Motor neuron (in vitro differentiated cells): Measurements from ENCODE around the gene CR1L. TPM values are rescaled to one million over a fixed set of nuclear protein-coding genes. Genes with fewer than 3 reads are reported as not detected.
"Not testable (repeated sequence)": the region's sequence is repeated elsewhere in the genome, so short reads cannot be mapped to it uniquely, and the experiment has no call there.

Source experiments
- ATAC-seq, 8 experiments: fragments of 200-7000 bp; cut with Tn5 transposase; replicated peaks in 6 of 8; 2 replicates each; pipeline ENCODE4 v1.8.0; 2021; ENCODE audit warnings: mild to moderate bottlenecking in 8 of 8, moderate library complexity in 8 of 8
- H3K27ac ChIP-seq, 2 donors: fragments of 250-450 bp; sonication (Bioruptor Pico); 2 replicates each; pipeline ENCODE4 v1.9.0; 2021; ENCODE audit warnings: antibody characterized with exemption in 2 of 2, mild to moderate bottlenecking in 2 of 2, moderate library complexity in 1 of 2
- H3K4me1 ChIP-seq, 2 donors: fragments of 250-450 bp; sonication (Bioruptor Pico); replicated peaks in 1 of 2; 2 replicates each; pipeline ENCODE4 v1.6.1; 2021; ENCODE audit warnings: antibody characterized with exemption in 2 of 2, mild to moderate bottlenecking in 2 of 2, moderate library complexity in 1 of 2
- H3K4me3 ChIP-seq, 5 donors: fragments of 250-450 bp; sonication (Bioruptor Pico); 2 replicates each; pipeline ENCODE4 v1.9.0; 2021; ENCODE audit warnings: antibody characterized with exemption in 5 of 5, mild to moderate bottlenecking in 5 of 5, moderate library complexity in 4 of 5
- WGBS, 10 experiments: fragments of 450-650 bp; shearing (Covaris generic); methylation state at CpG; one replicate each; pipeline ENCODE4 v1.0.0; 2022; 5-methylcytosine and 5-hydroxymethylcytosine counted together
- in situ Hi-C, 9 experiments: fragments of 400-800 bp; cut with MboI; loops; one replicate each; pipeline ENCODE4 v1.15.0; 2021; ENCODE audit warnings: low sequenced_read_pairs in 9 of 9, low pct_unique_long_range_greater_than_20kb in 2 of 9; ENCODE audit not compliant: unreplicated experiment in 9 of 9
- total RNA-seq, 8 experiments: library from RNA; unstranded; fragments of 300-600 nt; gene quantifications; 2 replicates each; pipeline versions ENCODE4 v1.2.3 to v1.2.4, GENCODE V29; 2022

The CR1L gene
- total RNA-seq, 8 experiments from 2014 or later: not detected

DNA sequence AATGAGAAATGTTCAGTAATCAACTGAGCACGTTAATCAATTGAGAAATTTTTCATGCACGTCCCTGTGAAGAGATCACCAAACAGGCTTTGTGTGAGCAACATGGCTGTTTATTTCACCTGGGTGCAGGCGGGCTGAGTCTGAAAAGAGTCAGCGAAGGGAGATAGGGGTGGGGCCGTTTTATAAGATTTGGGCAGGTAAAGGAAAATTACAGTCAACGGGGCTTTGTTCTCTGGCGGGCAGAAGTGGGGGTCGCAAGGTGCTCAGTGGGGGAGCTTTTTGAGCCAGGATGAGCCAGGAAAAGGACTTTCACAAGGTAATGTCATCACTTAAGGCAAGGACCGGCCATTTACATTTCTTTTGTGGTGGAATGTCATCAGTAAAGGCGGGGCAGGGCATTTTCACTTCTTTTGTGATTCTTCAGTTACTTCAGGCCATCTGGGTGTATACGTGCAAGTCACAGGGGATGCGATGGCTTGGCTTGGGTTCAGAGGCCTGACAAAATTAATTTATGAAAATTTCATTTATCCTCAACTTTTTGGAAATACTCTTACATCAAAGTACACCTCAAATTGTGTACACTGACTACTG, 11.1 kb upstream of the CR1L start:
- in situ Hi-C loops, ATAC-seq, H3K27ac ChIP-seq, H3K4me3 ChIP-seq, H3K4me1 ChIP-seq: not testable (repeated sequence)
- 47 to 73% (median 61%) methylated on average over 2 to 9 of the region's 12 CpGs; no CpG with 5 or more reads in 4 of the 10 experiments for WGBS, 10 experiments

DNA sequence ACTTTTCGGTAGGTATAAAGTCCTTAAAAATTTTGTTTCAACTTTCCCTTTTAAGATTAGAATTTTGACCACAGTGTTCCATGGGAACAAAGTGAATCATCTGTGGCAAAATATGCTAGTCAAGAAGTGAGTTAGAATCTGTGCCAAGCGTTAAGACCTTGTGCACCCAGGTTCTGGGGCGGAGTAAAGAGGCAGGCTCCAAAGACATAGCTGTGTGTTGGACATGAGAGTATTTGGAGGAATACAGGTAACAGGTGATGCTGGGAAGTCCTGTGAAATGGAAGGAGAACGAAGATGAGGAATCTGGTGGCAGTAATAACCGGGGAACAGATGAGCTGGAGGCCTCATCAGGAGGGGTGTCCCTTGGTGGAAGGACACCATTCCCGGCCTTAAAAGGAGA, 10.6 kb upstream of the CR1L start:
- ATAC-seq, in situ Hi-C loops, H3K27ac ChIP-seq, H3K4me1 ChIP-seq, H3K4me3 ChIP-seq: not testable (repeated sequence)
- WGBS, 10 experiments: 50 to 100% (median 81%) methylated on average over 1 to 5 of the region's 6 CpGs; no CpG with 5 or more reads in 3 of the 10 experiments

DNA sequence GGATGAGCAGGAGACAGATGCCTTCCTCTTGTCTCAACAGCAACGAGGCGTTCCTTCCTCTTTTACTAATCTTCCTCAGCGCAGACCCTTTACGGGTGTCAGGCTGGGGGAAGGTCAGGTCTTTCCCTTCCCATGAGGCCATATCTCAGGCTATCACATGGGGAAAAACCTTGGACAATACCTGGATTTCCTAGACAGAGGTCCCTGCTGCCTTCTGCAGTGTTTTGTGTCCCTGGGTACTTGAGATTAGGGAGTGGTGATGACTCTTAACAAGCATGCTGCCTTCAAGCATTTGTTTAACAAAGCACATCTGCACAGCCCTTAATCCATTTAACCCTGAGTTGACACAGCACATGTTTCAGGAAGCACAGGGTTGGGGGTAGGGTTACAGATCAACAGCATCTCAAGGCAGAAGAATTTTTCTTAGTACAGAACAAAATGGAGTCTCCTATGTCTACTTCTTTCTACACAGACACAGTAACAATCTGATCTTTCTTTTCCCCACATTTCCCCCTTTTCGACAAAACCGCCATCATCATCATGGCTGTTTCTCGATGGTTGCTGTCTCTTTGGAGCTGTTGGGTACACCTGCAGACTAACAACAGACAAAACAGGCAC, 9.3 kb upstream of the CR1L start:
- ATAC-seq, H3K4me3 ChIP-seq, in situ Hi-C loops, H3K27ac ChIP-seq, H3K4me1 ChIP-seq: not testable (repeated sequence)
- 67 to 91% (median 85%) methylated on average over 2 to 5 of the region's 7 CpGs; no CpG with 5 or more reads in 4 of the 10 experiments for WGBS, 10 experiments

DNA sequence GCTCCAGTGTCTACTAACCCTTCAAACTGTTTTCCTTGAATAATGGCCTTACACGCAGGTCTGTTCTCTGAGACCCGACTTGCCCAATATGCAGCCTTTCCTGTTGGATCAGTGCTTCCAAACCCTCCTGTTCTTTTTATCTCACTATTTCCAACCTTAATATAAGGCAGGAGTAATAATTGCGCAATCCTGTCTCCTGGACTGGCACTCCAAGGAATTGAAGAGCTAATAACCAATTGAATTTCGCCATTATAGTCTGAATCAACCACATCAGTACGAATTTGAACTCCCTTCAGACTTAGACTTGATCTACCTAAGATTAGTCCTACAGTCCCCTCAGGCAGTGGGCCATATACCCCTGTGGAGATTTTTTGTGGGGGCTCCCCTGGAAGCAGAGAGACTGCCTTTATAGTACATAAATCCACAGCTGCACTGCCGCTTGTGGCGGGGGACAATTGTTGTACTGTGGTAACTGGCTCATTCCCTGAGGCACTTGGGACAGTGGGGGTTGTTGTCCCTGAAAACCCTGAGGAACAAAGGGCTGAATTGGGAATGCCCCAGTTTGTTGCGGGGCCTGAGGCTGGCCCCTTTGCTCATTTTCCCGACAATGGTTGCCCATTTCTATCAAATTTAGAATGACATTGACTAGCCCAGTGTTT, 6.3 kb upstream of the CR1L start:
- H3K27ac ChIP-seq, H3K4me1 ChIP-seq, in situ Hi-C loops, ATAC-seq, H3K4me3 ChIP-seq: not testable (repeated sequence)
- WGBS, 10 experiments: 0 to 93% (median 83%) methylated on average over 1 to 9 of the region's 9 CpGs; no CpG with 5 or more reads in 1 of the 10 experiments

DNA sequence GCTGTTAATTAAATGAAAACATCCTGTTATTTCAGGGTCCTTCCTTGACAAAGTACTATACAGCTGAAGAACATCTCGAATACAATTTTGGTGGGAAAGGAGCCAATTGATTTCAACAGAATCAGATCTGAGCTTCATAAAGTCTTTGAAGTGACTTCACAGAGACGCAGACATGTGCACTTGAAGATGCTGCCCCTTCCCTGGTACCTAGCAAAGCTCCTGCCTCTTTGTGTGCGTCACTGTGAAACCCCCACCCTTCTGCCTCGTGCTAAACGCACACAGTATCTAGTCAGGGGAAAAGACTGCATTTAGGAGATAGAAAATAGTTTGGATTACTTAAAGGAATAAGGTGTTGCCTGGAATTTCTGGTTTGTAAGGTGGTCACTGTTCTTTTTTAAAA, 5.6 kb upstream of the CR1L start:
- ATAC-seq, H3K27ac ChIP-seq, in situ Hi-C loops, H3K4me1 ChIP-seq, H3K4me3 ChIP-seq: not testable (repeated sequence)
- WGBS, 10 experiments: 0 to 85% (median 57%) methylated on average over 1 to 5 of the region's 5 CpGs; no CpG with 5 or more reads in 2 of the 10 experiments

DNA sequence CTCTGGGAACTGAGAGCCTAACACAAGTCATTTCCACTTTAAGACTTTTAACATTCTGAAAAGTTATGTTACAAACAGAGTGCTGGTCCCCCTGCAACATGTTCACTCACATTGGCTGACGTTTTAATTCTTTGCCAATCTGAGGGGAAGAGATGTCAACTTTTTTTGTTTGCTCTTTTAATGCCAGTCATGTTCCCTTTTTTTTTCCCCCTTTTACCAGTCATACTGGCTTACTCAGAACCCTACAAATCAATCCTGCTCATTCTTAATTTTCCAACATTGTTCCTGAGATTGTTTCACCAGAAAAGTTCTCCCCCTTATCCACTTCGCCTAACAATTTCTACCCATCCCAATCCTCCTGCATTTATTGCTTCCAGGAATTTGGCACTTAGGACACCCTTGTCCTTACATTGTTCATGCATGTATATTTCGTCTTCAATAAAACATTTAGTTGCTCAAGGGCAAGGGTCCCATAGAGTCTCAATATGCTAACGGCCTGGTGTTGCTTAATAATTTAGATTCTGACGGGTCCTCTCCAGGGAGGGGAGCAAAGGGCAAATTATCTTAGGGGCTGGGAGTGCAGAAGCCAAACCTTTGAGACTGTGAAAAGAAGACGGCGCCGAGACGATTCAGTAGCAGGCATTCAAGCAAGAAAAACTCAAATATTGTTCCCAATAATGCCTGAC, 624 bp upstream of the CR1L start:
- Histone ChIP-seq H3K4me3 (peak overlapping the region; percentile 37 to 47 (median 38)), H3K4me1 (peaks cover 0 to 2% of the 10 kb centered on the region in 2 donors), H3K27ac (no peak overlapping the region)
- 13 to 63% (median 45%) methylated on average over 1 to 8 of the region's 9 CpGs for WGBS, 10 experiments
- ATAC-seq: no peak
- in situ Hi-C loops: no loop called here

DNA sequence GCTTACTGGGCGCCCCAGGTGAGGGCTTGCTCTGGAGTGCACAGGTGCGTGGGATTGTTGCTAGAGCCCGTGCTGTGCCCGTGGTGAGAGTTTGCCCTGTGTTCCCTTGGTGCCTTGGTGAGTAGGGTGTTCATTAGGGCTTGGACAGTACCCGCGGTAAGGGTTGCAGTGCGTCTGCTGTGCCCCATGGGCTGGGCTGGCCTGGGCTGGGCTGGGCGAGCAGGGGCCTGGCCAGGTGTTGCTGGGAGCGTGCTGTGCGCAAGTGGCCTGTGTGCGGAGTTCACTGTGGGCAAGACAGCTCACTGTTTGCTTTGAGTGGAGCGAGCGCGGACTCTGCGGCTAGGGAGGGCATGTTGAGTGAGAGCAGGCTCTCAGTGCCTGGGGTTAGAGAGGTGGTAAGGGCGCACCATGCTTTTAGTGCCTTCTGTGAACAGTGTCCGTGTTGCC, 725 bp downstream of the CR1L start:
- Histone ChIP-seq H3K27ac (no peak overlapping the region), H3K4me1 (peaks cover 0 to 2% of the 10 kb centered on the region in 2 donors), H3K4me3 (no peak overlapping the region)
- no peak for ATAC-seq
- in situ Hi-C loops: no loop called here
- WGBS, 10 experiments: 47 to 100% (median 78%) methylated on average over 3 to 10 of the region's 17 CpGs; no CpG with 5 or more reads in 5 of the 10 experiments

DNA sequence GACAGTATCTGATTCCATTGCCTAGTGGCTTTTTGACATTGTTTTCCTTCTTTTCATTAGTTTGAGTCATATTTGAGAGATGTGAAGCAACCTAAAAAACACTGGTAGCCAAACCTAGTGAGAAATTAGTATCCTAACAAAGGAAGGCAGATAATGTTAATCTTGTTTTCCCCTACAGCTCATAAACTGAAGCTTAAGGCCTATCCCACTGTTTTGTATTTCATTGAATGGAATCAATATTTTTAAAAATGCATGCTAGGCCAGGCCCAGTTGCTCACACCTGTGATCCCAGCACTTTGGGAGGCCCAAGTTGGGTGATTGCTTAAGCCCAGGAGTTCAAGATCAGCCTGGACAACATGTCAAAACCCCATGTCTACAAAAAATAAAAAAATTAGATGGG, 1.2 kb downstream of the CR1L start:
- H3K4me1 ChIP-seq: peaks cover 0 to 2% of the 10 kb centered on the region in 2 donors
- ATAC-seq: no peak
- in situ Hi-C loops: no loop called here
- no peak overlapping the region for H3K4me3 ChIP-seq
- no peak overlapping the region for H3K27ac ChIP-seq

DNA sequence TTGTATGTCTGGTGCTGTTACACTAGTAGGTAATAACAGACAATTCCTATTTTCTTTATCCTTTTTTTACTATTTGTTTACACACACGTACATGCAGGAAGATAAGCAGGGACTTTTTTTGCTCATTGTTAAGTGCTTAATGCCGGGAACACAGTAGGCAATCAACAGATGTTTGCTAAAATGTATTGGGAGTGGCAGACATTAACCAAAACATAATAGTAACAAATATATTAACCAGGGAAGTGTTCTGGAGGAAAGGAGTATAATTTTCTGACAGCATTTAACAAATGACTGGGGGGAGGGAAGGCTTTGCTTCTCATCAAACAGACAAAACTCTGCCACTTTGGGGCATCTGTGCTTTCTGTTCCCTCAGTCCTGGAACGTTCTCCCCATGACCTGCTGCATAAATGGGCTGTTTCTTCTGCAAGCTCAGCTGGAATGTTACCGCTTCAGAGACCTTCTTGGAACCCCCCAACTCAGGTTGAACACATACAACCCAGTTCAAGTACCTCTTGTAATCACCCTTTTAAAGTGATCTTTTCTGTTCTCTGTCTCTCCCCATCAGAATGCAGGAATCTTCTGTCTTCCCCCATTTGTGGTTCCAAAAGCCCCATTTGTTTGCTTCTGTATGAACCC, 2.1 kb downstream of the CR1L start:
- Histone ChIP-seq H3K27ac (no peak overlapping the region), H3K4me3 (no peak overlapping the region), H3K4me1 (peaks cover 0 to 2% of the 10 kb centered on the region in 2 donors)
- WGBS, 10 experiments: 17 to 100% (median 61%) methylated on average over 1 to 4 of the region's 4 CpGs
- in situ Hi-C loops: no loop called here
- no peak for ATAC-seq

DNA sequence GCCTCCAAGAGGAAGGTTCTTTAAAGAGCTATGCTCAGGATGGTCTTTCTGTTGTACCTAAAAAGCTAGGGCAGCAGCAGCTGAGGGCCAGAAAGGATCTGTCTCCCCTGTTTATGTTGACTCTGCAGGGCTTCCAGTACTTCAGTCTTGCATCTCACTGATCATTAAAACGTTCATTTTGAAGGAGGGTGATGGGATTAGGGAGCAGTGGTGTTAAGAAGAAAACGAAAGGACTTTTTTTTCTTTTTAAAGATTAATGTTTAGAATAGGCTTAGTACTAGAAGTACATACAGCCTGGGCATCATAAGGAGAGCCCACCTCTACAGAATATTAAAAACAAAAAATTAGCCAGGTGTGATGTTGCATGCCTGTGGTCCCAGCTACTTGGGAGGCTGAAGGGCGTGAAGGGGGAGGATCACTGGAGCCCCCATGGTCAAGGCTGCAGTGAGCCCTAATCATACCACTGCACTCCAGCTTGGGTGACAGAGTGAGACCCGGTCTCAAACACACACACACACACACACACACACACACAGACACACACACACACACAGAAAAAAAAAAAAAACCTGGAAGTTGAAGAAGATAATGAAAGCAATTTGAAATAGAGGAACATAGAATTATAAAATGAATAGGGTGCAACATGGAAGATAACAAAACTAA, 2.9 kb downstream of the CR1L start:
- H3K4me1 ChIP-seq: peaks cover 0 to 2% of the 10 kb centered on the region in 2 donors
- ATAC-seq: no peak
- no peak overlapping the region for H3K4me3 ChIP-seq
- in situ Hi-C loops: no loop called here
- WGBS, 10 experiments: 0 to 73% (median 42%) methylated on average over 1 to 4 of the region's 4 CpGs; no CpG with 5 or more reads in 1 of the 10 experiments
- no peak overlapping the region for H3K27ac ChIP-seq

DNA sequence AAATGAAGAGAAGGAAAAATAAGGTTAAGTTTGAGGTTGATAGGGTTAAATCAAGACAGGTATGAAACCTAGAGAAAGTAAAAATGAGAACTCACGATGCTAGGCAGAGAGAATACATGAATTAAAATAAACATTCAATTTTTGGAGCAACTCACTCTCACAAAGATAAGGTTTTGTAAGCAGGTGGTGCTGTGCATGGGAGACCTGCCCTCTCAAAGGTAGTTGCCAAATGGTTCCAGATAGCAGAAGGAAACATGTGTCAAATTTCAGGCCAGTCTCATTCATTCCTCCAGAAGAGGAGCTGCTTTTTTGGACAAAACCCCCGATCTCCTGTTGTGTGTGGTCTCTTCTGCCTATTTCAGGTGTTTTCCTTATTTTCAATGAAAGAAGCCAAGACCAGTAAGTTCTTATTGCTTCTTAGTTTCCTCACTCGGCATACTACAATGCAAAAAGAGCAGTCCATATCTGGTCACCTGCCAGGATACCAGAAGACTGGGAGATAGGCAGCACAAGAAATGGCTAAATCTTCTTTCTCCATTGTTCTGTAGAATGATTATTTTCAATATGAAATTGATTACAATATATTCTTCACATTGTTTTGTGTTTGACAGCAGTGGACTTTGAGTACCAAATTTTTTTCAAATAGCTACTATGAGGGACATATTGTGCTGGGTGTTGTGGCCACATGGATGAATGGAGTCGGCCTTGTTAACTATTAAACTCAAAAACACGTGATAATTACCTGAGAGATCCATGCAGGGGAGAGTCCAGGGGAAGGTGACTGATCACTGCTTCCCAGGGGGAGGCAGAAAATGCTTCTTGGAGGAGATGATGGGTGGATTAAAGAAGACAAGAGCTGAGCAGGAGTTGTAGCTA, 3.6 kb downstream of the CR1L start:
- WGBS, 10 experiments: 7 to 82% (median 71%) methylated on average over 2 to 5 of the region's 5 CpGs
- in situ Hi-C loops: no loop called here
- no peak overlapping the region for H3K27ac ChIP-seq
- no peak for ATAC-seq
- no peak overlapping the region for H3K4me3 ChIP-seq
- H3K4me1 ChIP-seq: peaks cover 0 to 2% of the 10 kb centered on the region in 2 donors
